Raji (cell line): Measurements from ENCODE around the gene CAPN8.

Experiments used
- POLR2A ChIP-seq: IDR thresholded peaks from 2 replicates; pipeline ENCODE4 v1.6.1; 2011; ENCODE audit warnings: low read depth, low read length, control low read depth; ENCODE audit not compliant: insufficient read depth

The CAPN8 gene

DNA sequence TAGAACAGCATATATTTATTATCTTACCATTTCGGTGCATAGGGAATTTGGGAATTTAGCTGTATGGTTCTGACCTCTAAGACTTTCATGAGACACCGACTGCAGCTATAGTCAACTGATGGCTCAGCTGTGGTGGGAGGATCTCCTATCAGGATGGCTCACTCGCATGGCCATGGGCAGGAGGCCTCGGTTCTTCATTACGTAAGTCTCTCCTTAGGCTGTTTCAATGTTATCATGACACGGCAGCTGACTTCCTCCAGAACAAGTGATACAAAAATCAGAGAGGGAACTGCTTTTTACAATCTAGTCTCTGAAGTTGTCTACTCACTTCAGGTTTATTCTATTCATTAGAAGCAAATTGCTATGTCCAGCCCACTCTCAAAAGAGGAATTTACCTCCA is 13.3 kb upstream of the CAPN8 start:
- TF ChIP-seq POLR2A = no peak

DNA sequence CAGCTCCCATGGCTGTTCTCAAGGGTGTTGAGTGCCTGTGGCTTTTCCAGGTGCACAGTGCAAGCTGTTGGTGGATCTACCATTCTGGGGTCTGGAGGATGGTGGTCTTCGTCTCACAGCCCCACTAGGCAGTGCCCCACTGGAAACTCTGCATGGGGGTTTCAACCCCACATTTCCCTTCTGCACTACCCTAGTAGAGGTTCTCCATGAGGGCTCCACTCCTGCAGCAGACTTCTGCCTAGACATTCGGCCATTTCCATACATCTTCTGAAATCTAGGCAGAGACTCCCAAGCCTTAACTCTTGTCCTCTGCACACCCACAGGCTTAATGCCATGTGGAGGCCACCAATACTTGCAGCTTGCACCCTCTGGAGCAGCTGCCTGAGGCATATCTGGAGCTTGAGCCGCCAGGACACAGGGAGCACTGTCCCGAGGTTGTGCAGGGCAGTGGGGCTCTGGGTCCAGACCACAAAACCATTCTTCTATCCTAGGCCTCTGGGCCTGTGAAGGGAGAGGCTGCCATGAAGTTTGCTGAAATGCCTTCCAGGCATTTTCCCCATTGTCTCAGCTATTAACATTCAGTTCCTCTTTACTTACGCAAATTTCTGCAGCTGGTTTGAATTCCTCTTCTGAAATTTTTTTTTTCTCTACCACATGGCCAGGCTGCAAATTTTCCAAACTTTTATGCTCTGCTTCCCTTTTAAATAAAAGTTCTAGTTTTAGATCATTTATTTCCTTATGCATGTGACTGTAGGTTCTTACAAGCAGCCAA is 8.8 kb upstream of the CAPN8 start:
- TF ChIP-seq POLR2A = no peak

DNA sequence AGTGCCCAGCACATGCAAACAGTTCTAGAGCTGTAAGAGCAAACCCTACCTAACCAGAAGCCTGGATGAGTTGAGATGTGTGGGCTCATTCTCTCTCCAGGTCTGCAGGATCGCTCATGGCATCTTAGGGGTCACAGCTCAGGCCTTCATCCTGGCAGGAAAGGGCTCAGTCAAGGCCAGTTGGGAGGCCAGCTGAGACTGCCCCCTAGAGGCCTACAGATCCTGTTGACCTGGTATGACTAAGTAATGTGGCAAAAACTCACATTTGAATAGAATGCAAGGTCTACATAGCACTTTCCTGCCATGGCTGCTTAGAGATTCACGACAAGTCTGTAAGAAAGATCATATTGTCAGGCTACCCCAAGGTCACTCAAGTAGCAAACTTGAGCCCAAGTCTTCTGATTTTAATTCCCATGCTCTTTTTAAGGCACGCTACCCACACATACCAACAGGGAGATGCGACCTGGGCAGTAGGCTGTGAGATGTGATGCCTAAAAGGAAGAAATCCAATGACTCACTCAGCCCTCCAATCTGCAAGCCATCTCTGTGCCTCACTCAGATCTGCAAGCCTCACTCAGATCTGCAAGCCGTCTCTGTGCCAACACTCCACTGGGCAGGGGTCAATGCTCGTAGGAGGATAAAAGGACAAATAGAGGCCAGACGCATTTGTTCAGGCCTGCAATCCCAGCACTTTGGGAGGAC is 5.1 kb upstream of the CAPN8 start:
- no peak for TF ChIP-seq POLR2A

DNA sequence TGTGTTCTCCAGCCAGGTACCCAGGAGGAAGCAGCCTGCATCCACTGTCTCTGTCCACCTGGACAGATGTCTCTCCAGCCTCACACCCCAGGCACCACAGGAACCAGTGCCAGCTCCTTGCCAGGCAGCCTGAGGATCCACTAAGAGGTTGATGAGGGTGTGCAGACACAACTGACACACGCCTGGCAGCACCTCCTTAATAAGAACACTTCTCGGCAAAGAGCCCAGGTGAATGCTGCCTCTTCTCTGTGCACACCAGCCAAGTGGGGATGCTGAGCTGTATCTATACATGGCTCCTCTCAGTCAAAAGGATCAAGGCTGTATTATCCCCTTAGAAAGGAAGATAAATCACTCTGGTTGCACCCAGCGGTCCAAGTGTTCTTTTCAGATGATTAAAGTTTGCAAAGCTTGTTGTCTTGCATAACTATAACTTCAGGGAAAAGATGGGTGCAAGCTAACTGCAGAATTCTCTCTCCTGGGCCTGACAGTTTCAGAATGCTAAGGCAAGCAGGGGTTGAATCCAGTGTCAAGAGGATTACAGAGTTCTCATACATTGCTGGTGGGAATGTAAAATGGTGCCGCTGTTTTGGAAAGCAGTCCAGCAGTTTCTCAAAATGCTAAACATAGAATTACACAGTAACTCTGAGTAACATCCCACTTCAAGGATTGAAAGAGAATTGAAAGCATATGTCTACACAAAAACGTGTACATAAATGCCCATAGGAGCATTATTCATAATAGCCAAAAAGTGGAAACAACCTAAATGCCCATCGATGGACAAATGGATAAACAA is 3.7 kb upstream of the CAPN8 start:
- no peak for TF ChIP-seq POLR2A

DNA sequence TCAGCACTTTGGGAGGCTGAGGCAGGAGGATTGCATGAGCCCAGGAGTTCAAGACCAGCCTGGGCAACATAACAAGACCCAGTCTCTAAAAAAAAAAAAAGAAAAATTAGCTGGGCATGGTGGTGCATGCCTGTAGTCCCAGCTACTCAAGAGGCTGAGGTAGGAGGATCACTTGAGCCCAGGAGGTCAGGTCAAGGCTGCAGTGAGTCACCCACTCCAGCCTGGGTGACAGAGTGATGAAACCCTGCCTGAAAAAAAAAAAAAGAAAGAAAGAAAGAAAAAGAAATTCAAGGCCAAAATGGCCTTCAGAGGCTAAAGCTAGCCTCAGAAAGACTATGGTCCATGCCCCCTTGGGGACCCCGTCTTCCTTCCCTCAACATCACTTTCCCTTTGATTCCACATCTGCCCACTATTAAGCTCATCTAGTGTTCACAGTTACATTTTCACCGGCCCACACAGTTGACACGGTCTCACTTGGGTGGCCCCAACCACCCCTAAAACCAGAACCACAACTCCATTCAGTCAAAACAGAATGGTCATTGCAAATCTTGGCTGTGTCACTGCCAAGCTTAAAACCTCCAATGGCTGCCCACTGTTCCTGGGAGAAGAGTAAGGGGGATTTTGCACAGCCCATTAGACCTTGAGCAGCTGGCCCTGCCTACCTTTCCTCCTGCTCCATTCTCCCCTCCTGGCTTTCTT is 2.1 kb upstream of the CAPN8 start:
- no peak for TF ChIP-seq POLR2A

DNA sequence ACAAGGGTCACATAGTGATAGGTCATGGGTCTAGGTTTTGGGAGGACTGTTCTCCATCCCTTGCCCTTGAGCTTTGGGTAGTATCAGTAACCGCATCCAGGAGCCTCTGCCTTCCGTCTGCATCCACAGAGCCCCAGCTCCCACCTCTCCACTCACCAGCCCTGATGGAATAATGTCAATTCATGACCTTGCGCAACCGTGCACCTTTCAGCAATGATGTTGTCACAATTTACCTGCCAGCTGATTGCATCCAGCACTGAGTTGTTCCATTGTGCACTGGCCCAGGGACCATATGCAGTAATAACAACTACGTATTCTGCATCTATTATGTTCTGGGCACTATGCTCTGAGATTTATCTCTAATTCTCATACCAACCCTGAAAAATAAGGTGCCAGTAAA is 1.4 kb downstream of the CAPN8 start:
- no peak for TF ChIP-seq POLR2A

DNA sequence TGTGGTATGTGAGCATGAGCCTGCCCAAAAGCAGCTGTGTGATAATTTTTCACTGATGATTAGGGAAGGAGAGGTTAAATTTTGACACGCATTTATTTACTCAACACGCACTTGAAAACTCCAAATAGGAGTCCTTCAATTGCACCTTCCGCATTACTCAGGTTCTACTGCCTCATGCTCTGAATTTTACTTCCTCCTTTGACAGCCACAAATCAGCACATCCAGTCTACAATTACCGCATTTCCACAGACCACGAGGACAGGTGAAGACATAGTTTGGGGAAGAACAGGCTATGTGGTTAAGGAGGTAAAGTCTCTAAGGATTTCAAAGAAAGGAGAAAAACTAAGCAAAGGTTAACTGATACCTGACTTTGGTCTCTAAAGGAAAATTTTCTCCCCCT is 2.6 kb downstream of the CAPN8 start:
- no peak for TF ChIP-seq POLR2A

DNA sequence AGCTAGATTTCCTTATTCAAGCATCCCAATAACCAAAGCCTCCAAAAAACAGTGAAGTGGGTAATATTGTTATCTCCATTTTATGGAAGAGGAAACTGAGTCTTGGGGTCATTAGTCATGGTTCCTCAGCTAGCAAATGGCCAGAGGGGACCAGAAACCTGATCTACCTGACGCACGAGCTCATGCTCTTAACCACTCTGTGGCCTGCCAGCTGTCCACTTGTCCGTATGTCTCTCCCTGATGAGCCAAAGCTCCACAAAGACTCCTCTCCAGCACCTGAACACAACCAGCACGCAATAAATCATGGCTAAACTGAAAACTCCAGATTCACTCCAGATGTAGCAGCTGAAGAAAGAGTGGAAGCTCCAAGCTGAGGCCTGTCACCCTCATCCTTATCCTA is 5.8 kb downstream of the CAPN8 start:
- TF ChIP-seq POLR2A = no peak

DNA sequence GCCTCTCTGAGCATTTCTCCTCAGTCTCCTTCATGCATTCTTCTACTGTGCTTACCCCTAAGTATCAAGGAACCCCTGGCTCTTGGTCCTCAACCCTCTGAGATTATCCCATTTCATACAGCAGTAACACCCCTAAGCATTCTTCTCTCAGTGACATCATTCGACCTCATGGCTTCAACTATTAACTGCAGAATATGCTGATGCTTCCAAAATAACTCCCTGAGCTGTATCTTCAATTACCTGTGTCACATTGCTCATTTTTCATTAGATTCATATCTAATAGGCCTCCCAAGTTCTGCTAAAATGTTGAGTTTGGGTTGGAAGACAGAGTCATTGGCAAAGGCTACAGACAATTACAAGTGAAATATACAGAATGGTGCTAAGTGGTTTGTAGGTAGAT is 7.5 kb downstream of the CAPN8 start:
- no peak for TF ChIP-seq POLR2A

DNA sequence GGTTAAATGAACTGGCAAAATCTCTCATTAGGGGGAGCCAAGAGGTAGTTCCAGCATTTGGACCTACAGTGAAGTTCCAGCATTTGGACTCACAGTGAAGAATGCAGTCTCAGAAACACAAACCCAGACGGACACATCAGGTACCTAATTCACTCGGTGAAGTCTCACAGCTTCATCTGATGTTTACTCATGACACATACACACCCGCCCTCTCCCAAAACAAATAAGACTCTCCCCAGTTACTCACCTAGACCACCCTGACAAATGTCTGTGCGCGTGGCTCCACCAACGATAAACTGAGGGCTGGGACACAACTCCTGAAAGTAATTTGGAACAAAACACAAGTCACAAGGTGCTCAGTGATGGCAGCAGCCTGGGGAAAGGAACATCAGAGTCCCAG is 11.4 kb downstream of the CAPN8 start:
- no peak for TF ChIP-seq POLR2A

DNA sequence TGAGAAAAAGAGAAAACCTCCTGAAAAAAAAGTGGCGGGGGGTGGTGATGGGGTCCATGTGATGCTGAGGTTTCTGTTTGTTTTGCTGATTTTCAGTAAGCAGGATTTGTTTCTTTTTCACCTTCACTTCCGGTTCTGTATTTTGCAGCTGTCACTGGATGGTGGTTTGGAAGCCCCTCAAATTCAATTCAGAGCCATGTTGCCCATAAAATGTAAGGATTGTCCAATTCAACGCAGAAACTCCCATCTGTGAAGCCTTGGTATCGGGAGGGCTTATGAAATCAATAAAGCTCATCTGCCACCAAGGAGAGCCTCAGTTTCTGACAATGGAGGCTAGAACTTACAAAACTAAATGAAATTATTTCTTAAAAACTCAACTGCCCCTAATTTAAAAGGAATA is 12.1 kb downstream of the CAPN8 start:
- TF ChIP-seq POLR2A = no peak

DNA sequence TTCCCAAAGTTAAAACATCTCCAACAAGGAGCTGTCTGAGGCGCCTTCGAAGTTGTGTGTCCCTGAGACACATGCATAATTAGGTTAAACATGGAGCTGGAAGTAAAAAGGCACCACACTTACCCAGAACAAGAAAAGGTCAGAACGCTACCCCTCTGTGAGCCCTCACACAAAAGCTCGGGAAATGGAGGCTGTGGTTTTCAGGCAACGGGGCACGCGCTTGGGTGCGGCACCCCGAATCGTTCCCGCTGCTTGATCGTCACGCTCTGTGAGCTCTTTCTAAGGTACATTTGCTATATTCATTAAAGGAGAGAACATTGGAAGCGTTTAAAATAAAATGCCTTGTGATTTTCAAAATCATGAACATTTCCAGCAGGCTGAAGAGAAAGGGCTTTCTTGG is 12.5 kb downstream of the CAPN8 start:
- no peak for TF ChIP-seq POLR2A

DNA sequence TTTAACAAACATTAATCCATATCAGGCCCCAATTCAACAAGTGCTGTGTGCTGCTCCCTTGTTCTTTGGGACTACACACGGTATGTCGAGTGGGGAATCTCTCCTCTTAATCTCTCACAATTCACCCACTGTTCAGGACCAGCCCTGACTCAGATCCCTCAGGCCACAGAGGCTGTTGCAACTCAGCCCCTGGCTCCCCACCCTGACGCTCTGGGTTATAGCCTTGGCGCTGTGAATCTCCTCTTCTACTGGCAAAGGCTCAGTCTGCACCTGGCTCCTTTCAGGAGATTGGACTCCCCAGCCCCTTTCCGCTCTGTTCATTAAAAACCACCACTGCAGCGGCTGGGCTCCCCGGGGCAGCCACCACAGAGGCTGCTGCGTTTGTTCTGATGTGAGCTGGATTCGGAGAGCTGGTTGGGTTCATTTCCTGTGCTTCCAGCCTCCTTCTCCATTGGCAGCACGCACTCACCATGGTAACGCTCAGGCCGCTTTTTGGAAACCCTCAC is 13.0 kb downstream of the CAPN8 start:
- TF ChIP-seq POLR2A = no peak

DNA sequence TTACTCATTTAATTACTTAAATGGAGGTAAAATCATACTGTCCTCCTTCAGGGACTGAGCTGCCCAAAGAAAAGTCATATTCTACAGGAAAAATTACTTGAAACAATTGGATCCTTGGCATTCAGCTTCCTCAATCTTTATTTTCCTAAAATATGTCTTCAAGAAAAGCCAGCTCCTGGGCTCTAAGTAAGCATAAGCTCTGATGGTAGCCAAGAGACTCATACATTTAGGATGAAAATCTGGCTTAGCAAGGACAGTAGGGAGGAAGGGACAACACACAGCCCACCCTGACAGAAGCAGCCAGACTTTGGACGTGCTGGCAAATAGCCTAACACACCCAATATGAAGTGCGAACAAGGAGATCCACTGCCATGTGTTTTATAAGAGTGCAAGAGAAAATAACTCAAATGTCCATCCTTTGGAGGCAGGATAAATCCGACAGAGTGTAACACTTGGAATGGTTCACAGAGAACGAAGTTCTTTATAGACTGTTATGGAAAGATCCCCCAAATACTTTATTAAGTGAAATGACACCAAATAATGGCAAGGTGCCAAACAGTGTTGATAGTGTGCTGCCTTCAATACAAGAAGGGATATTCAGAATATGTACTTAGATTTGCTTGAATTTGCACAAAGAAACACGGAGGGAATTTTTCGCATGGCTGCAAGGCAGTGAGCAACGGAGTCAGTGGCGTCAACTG is 14.1 kb downstream of the CAPN8 start:
- no peak for TF ChIP-seq POLR2A
